Tibial artery (tissue), 4 donors: Measurements from ENCODE around the gene DNAJC3.
"Not testable (repeated sequence)": the region's sequence is repeated elsewhere in the genome, so short reads cannot be mapped to it uniquely, and the experiment has no call there.

Experiments
- DNase-seq, 2 donors: peaks; one replicate each; pipeline ENCODE4 v3.0.0-alpha.2; 2019
- H3K27ac ChIP-seq, 2 donors: fragments of 200-600 bp; sonication (generic) in 1 of 2; 1 replicate in 1 of 2; 2 replicates in 1 of 2; pipeline ENCODE4 v1.5.1; 2018 to 2019; ENCODE audit warnings: mild to moderate bottlenecking in 1 of 2
- H3K27me3 ChIP-seq, 2 donors: fragments of 200-600 bp; sonication (generic) in 1 of 2; one replicate each; pipeline versions ENCODE4 v1.5.1 to v1.6.0; 2016 to 2019
- H3K36me3 ChIP-seq, 3 donors: fragments of 200-600 bp; sonication (generic) in 2 of 3; one replicate each; pipeline ENCODE4 v1.5.1; 2016 to 2019; ENCODE audit warnings: mild to moderate bottlenecking in 2 of 3
- H3K4me1 ChIP-seq, 4 donors: fragments of 200-600 bp; sonication (generic) in 2 of 4; 1 replicate in 3 of 4; 2 replicates in 1 of 4; pipeline ENCODE4 v1.5.1; 2016 to 2019
- H3K4me3 ChIP-seq, 2 donors: fragments of 200-600 bp; sonication (generic) in 1 of 2; 1 replicate in 1 of 2; 2 replicates in 1 of 2; pipeline ENCODE4 v1.5.1; 2018 to 2019; ENCODE audit warnings: mild to moderate bottlenecking in 2 of 2
- H3K9me3 ChIP-seq, 3 donors: fragments of 200-600 bp; sonication (generic) in 1 of 3; one replicate each; pipeline ENCODE4 v1.5.1; 2016 to 2019
- CTCF ChIP-seq, 2 experiments: fragments of 200-600 bp in 1 of 2; fragments of 450-650 bp in 1 of 2; IDR thresholded peaks; one replicate each; pipeline ENCODE4 v1.5.1; 2017 to 2019; ENCODE audit warnings: antibody characterized with exemption in 2 of 2, mild to moderate bottlenecking in 1 of 2, moderate library complexity in 1 of 2
- intact Hi-C: fragments of 100-400 bp; cut with DNase I; formaldehyde crosslinking; loops from one replicate; pipeline ENCODE4 v1.15.0; 2023; ENCODE audit warnings: low total_unique reads

DNAJC3 gene

GRCh38 chr13:95652821-95653220 lies 24.1 kb upstream of the DNAJC3 start:
- Histone ChIP-seq H3K4me3 (no peak overlapping the region), H3K4me1 (no peaks in the 10 kb centered on the region), H3K27me3 (no peaks in the 10 kb centered on the region), H3K27ac (no peak overlapping the region), H3K36me3 (no peaks in the 10 kb centered on the region), H3K9me3 (no peaks in the 10 kb centered on the region)
- TF ChIP-seq CTCF (IDR thresholded peaks at IDR 0.05), result no peak
- DNase-seq, result no peak
- intact Hi-C loops, result no loop called here

GRCh38 chr13:95656386-95657015 lies 20.4 kb upstream of the DNAJC3 start:
- no peaks in the 10 kb centered on the region for H3K36me3 ChIP-seq
- intact Hi-C loops, result no loop called here

GRCh38 chr13:95659500-95659899 lies 17.4 kb upstream of the DNAJC3 start:
- no peak overlapping the region for H3K27ac ChIP-seq

More at GRCh38 chr13:95656386-95657015, 20.4 kb upstream of the DNAJC3 start:
- Histone ChIP-seq H3K9me3 (peaks cover 0 to 10% (median 0%) of the 10 kb centered on the region in 3 donors), H3K4me3 (no peak overlapping the region), H3K4me1 (no peaks in the 10 kb centered on the region), H3K27ac (no peak overlapping the region), H3K27me3 (no peaks in the 10 kb centered on the region)
- DNase-seq, result no peak
- TF ChIP-seq CTCF (IDR thresholded peaks at IDR 0.05), result no peak

DNA sequence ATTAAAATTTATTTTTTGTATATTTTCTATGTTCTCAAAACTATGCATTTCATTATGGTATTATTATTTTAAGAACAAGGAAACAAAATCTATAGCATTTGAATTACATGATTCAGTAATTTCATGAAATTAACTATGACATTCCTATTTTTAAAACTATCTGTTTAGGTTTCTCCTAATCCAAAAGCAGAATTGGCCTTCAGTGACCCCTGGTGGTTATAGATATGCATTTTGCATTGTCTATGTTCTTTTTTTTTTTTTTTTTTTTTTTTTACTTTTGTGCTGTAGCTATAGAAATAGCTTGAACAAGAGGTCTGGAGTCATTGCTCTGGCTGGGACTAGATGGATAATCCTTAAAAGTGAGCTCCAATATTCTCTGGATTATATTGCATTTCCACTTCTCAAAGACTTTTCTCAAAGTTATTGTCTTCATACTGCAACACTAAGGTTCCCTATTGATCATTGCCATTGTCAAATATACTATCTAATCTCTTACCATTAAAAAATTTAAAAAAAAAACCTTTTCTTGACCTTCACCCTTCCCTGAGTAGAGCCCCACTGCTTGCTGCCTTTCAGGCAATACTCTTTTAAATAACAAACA lies 15.9 kb upstream of the DNAJC3 start:
- no peaks in the 10 kb centered on the region for H3K36me3 ChIP-seq
- TF ChIP-seq CTCF (IDR thresholded peaks at IDR 0.05), result no peak
- H3K4me3 ChIP-seq, result no peak overlapping the region
- H3K27me3 ChIP-seq, result no peaks in the 10 kb centered on the region
- H3K27ac ChIP-seq, result no peak overlapping the region
- intact Hi-C loops, result no loop called here
- no peak for DNase-seq
- H3K4me1 ChIP-seq, result no peaks in the 10 kb centered on the region
- H3K9me3 ChIP-seq, result peaks cover 7 to 44% (median 22%) of the 10 kb centered on the region in 3 donors

More at GRCh38 chr13:95659500-95659899, 17.4 kb upstream of the DNAJC3 start:
- DNase-seq, result no peak
- no peak for TF ChIP-seq CTCF (IDR thresholded peaks at IDR 0.05)
- no peaks in the 10 kb centered on the region for H3K4me1 ChIP-seq
- no peaks in the 10 kb centered on the region for H3K27me3 ChIP-seq
- no peaks in the 10 kb centered on the region for H3K36me3 ChIP-seq
- H3K9me3 ChIP-seq, result peaks cover 6 to 29% (median 8%) of the 10 kb centered on the region in 3 donors
- intact Hi-C loops, result no loop called here
- no peak overlapping the region for H3K4me3 ChIP-seq

DNA sequence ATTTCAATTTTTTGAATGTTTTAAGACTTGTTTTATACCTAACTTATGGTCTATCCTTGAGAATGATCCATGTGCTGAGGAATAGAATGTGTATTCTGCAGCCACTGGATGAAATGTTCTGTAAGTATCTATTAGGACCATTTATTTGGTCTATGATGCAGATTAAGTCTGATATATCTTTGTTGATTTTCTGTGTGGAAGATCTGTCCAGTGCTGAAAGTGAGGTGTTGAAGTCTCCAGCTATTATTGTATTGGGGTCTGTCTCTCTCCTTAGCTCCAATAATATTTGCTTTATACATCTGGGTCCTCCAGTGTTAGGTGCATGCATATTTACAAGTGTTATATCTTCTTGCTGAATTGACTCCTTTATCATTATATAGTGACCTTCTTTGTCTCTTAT lies 9.7 kb upstream of the DNAJC3 start:
- H3K27me3 ChIP-seq, H3K36me3 ChIP-seq, H3K4me3 ChIP-seq, DNase-seq, H3K27ac ChIP-seq, intact Hi-C loops, H3K4me1 ChIP-seq: not testable (repeated sequence)
- peaks cover 23 to 95% (median 57%) of the 10 kb centered on the region in 3 donors for H3K9me3 ChIP-seq

- peaks cover 0 to 7% (median 5%) of the 10 kb centered on the region in 3 donors for H3K36me3 ChIP-seq
- no peak for DNase-seq
- H3K27me3 ChIP-seq, result no peaks in the 10 kb centered on the region
- H3K9me3 ChIP-seq, result peaks cover 11 to 71% (median 37%) of the 10 kb centered on the region in 3 donors
- intact Hi-C loops, result no loop called here
- H3K27ac ChIP-seq, result no peak overlapping the region
- H3K4me3 ChIP-seq, result no peak overlapping the region
- peaks cover 0 to 8% (median 4%) of the 10 kb centered on the region in 4 donors for H3K4me1 ChIP-seq
- no peak for TF ChIP-seq CTCF (IDR thresholded peaks at IDR 0.05)
These were observed 5.3 kb upstream of the DNAJC3 start for GRCh38 chr13:95671597-95671996.
